Loucy (cell line): ENCODE results near the gene TMEM39B.

Experiments
- CTCF ChIP-seq: fragments of 200-600 bp; sonication (generic); conservative IDR thresholded peaks from 2 replicates; pipeline ENCODE4 v1.5.1; 2014; ENCODE audit warnings: mild to moderate bottlenecking, antibody characterized with exemption, low read length
- EZH2phosphoT487 ChIP-seq: fragments of 200-600 bp; IDR thresholded peaks from 2 replicates; pipeline ENCODE4 v1.6.1; 2018; ENCODE audit warnings: antibody characterized with exemption, mild to moderate bottlenecking, moderate library complexity, borderline replicate concordance

- no peak for TF ChIP-seq CTCF
- no peak for TF ChIP-seq EZH2phosphoT487
These were observed 31.4 kb downstream of the TMEM39B start for GRCh38 chr1:32104127-32104526.
